Left forelimb (tissue), 1 donor: ENCODE results near the gene UNC5CL.

Source experiments
- DNase-seq: peaks from one replicate; pipeline ENCODE4 v3.0.0-alpha.2; 2018; ENCODE audit warnings: low spot score

The UNC5CL gene

GRCh38 chr6:41039060-41039998 lies at the start of gene UNC5CL:
UNC5CL (minus strand) TSS chr6:41039221; CDS start chr6:41035074, 4,147 bp downstream.
- no peak for DNase-seq

GRCh38 chr6:41088451-41088850 lies 49.4 kb upstream of the UNC5CL start:
- DNase-seq = no peak

GRCh38 chr6:41085182-41085581 lies 46.2 kb upstream of the UNC5CL start:
- DNase-seq = no peak

DNA sequence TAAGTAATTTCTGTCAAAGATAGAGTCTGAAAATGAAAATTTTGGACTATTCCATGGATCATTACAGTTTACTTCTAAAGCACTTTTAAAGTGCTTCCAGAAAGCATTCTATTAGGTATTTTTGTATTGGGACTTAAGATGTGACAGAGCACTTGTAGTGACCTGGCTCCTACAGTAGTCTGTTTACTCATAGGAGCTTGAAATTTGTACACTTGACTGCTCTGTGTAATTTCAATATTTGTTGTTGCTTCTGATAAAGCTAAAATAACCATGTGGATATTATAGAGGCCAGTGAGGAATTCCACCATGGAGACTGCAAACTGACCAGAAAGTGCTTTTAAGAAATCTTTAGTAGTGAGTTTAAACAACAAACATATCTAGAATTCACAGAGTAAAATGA lies 44.1 kb upstream of the UNC5CL start:
- DNase-seq = no peak

- DNase-seq = no peak
Observed at GRCh38 chr6:41080621-41081020, 41.6 kb upstream of the UNC5CL start.

DNA sequence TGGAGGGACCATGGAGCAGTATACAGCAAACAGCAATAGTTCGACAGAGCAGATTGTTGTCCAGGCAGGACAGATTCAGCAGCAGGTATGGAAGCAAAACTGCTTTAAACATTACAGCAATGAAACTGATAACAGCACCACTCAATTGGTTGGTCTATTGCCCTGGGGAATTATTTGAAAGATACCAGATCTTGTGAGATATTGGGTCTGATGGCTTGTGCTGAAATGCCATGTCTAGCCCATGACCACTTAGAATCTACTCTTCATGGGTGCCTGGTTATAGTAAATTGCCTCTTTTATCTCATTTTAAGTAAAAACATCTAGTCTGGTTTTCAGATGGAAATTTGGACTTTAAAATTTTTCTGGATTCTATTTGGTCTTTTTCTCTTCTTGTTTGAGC lies 40.1 kb upstream of the UNC5CL start:
- DNase-seq = no peak

GRCh38 chr6:41078101-41078500 lies 39.1 kb upstream of the UNC5CL start:
- no peak for DNase-seq

DNA sequence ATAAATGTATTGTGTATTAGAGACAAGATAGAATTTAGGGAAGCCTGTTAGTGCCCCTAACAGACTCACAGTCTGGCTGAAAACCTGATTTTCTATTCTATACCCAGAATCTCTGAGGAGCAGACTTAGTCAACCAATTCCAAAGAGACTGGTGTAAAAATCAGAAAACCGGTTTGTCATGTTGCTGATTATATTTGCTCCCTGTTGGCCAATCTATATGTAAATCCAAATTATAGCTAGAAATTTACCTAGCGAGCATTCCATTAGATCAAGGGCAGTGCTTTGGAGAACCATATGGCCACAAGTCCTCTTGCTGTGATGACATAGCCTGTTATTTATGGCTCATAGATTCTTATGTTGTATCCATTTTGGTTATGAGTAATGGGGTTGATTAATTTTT lies 38.5 kb upstream of the UNC5CL start:
- no peak for DNase-seq

GRCh38 chr6:41075651-41076626 lies 36.9 kb upstream of the UNC5CL start:
- no peak for DNase-seq

- no peak for DNase-seq
Observed at GRCh38 chr6:41074692-41075436, 35.8 kb upstream of the UNC5CL start.

GRCh38 chr6:41073968-41074691 lies 35.1 kb upstream of the UNC5CL start:
- DNase-seq = no peak

DNA sequence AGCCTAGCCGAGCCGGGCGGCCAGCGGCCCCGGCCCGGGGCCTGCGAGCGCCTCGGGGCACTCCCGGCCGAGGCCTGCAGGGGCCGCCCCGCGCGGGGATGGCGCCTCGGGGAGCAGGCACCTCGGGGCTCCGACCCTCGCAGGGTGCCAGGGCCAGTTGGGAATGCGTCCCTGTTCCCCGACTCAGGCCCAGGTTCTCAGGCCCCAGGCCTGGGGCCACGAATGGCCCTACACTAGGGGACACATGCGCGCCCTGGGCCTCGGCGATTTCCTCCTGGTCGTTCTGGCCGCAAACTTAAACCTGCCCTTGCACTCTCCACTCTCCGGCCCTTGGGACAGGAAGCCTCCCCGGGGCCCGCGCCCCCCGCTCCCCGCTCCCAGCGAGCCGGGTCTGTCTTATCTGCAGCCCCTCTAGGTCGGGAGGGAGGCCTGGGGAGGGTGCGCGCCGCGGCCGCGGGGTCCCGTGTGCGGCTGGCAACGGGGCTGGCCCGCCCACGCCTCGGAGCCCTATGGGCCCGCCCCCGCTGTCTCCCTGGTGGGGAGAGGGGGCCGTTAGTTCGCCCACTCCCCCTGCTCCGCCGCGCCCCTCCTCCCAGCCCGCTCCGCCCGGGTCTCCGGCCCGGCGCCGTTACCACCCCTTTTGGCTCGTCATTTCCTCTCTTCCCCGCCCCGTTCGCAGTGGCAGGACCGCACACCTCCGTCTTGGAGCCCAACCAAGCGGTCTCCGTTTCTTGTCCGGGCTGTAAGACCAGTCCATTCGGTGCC lies 34.4 kb upstream of the UNC5CL start:
- peak; percentile 89 for DNase-seq

DNA sequence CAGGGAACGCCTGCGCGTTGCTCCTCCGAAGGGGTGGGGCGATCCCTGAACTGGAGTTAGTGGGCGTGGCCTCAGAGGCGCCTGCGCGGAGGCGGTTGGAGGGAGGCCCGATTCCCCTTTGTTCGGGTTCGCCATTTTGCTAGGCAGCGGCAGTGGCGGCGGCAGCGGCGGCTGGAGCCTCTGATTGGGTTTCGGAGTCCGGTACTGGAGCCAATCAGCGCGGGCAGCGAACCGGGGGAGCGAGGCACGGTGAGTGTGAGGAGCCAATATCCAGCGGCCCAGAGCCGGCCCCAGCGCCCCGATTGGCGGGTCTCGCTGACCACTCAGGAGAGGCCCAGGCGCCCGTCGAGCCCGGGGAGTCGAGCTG lies 33.8 kb upstream of the UNC5CL start, which contains the start of gene NFYA:
Gene NFYA, plus strand, starts transcription at position 139 of the 367 bp plus-strand sequence. CDS start 6,116 bp downstream, outside the sequence.
- no peak for DNase-seq

- DNase-seq = peak; percentile 100
Observed at GRCh38 chr6:41071923-41072835, 33.2 kb upstream of the UNC5CL start, which contains the start of gene OARD1. OARD1 (minus strand) TSS chr6:41072356; CDS start chr6:41071634, 722 bp downstream.

DNA sequence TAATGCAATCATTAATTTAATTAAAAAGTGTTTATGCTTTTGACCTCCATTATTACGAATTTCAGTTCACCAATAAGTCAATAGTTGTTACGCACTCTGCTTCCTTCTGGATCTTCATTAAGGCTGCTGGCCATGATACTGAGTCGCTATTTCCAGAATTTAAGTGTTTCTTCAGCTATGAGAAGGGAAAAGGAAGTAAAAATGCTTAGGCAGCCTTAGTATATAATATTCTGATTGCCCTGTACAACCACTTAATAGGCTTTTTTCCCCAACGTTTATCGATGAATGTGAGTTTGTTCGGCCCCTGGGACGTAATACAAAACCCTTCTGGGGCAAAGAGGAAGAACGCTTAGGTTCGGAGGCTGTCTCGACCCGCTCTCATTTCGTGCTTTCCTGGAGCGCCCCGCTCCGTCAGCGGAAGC lies 32.5 kb upstream of the UNC5CL start:
- no peak for DNase-seq

DNA sequence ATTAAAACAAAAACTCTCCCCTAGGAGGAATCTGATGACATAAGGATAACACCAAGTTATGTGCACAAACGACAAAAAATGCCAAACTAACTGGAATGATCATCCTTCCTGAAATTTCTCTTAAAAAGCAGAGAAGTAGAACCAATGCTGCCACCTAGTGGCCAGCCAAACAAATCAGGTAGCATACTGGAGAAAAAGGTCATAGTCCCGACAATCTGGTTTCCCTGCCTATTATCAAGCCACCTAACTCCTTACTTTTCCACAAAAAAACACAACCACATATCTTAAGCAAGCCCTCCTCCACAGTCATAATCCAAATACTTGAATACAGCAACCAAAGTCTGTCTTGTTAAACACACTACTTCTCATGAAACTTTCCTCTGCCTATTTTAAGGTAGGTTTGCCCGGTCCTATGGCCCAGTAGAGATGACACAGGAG lies 27.9 kb upstream of the UNC5CL start:
- no peak for DNase-seq

DNA sequence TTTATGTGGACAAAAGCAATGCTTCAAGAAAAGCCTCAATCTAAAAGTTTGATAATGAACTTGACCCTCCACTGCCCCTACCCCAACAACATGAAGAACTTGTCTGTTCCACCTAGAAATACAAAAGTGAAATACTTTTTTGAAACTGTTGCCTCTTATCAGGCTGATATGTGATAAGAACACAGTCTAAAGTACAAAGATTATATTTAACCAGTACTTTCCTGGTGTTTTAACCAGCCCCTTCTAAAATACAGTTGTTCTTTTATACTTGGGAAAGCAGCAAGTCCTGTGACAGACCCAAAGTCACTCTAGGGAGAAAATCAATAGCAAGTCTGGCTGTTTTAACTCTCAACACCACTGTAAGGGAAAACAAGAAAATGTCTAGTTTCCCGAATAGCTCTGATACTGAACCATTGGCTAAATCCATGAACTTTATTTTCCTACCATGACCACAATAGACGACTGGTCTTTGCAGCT lies 26.6 kb upstream of the UNC5CL start:
- DNase-seq = no peak

- no peak for DNase-seq
Observed at GRCh38 chr6:41064841-41065240, 25.8 kb upstream of the UNC5CL start.

GRCh38 chr6:41063884-41064285 lies 24.9 kb upstream of the UNC5CL start:
- no peak for DNase-seq
